Measurements from ENCODE around the gene MYO5C.
"Not testable (repeated sequence)": the region's sequence is repeated elsewhere in the genome, so short reads cannot be mapped to it uniquely, and the experiment has no call there.

The MYO5C gene

DNA sequence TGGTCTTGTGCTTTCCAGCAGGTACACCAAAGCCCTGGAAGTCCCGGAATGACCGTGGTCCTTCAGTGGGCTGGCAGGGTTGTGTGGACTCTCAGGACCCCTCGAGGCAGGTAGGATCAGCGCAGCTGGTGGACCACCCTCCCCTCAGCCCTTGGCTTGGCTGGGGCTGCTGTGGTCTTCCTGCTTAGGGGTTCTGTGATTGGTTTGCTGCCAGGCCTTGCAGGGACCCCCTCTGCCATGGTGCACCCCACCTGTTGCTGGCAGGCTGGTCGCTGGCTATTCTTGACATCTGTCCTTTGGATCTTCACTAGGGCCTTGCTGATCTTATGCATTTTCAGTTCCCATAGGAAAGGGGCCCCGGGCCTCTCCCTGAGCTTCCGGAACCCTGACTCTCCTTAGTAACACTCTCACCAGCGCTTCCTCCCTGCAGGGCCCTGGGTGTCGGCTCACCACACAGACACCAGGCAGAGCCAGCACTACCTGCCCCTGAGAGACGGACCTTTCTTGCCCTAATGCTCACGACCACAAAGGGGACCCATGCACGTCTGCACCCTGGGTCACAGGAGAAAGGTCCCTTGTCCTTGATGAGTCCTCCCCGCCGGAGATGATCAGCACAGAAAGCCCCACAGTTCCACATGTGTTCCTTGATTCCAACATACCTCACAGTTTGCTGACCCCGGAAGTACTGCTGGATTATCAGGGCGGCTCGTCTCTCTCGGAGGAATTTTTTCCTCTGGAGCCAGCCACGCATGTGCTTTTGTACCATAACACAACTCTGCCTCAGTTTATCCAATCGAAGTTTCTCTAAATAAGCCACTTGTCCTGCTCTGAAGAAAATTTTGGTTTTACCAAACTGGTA is 51.7 kb downstream of the MYO5C start:
- no peak overlapping the region for H3K27ac ChIP-seq
- H3K27me3 ChIP-seq (replicated peaks): no peaks in the 10 kb centered on the region
- TF ChIP-seq, protein P1, sequence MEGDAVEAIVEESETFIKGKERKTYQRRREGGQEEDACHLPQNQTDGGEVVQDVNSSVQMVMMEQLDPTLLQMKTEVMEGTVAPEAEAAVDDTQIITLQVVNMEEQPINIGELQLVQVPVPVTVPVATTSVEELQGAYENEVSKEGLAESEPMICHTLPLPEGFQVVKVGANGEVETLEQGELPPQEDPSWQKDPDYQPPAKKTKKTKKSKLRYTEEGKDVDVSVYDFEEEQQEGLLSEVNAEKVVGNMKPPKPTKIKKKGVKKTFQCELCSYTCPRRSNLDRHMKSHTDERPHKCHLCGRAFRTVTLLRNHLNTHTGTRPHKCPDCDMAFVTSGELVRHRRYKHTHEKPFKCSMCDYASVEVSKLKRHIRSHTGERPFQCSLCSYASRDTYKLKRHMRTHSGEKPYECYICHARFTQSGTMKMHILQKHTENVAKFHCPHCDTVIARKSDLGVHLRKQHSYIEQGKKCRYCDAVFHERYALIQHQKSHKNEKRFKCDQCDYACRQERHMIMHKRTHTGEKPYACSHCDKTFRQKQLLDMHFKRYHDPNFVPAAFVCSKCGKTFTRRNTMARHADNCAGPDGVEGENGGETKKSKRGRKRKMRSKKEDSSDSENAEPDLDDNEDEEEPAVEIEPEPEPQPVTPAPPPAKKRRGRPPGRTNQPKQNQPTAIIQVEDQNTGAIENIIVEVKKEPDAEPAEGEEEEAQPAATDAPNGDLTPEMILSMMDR (IDR thresholded peaks at IDR 0.05; ENCODE audit: low read depth, low read length, missing control alignments): no peak
- no peak for DNase-seq
- H3K4me3 ChIP-seq (ENCODE audit: low read depth, low read length): no peak overlapping the region
- in situ Hi-C loops (cut with HindIII; ENCODE audit: low pct_ligation_motif_present, low sequenced_read_pairs): no loop called here
- H3K36me3 ChIP-seq (replicated peaks): no peaks in the 10 kb centered on the region

DNA sequence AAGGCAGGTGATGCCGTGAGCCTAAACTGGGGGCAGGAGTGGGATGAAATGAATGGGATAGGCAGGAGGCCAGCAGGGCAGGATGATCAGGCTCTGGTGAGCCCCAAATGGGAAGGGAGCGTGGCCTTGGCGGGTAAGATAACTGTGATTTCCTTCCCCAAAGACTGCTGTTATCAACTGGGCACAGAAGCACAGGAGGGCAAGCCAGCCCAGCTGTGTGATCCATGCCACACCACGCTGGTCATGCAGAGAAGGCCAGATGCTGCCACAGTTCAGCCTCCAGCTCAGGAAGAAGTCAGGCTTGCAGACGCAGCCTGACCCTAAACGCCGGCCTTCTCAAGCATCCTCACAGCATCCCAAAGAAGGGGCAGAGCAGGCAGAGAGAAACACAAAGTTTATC is 52.3 kb downstream of the MYO5C start:
- no peaks in the 10 kb centered on the region for H3K27me3 ChIP-seq (replicated peaks)
- TF ChIP-seq, protein P1 (IDR thresholded peaks at IDR 0.05; ENCODE audit: low read depth, low read length, missing control alignments): no peak
- no peak overlapping the region for H3K4me3 ChIP-seq (ENCODE audit: low read depth, low read length)
- H3K27ac ChIP-seq: no peak overlapping the region
- DNase-seq: no peak
- no peaks in the 10 kb centered on the region for H3K36me3 ChIP-seq (replicated peaks)
- in situ Hi-C loops (cut with HindIII; ENCODE audit: low pct_ligation_motif_present, low sequenced_read_pairs): no loop called here

DNA sequence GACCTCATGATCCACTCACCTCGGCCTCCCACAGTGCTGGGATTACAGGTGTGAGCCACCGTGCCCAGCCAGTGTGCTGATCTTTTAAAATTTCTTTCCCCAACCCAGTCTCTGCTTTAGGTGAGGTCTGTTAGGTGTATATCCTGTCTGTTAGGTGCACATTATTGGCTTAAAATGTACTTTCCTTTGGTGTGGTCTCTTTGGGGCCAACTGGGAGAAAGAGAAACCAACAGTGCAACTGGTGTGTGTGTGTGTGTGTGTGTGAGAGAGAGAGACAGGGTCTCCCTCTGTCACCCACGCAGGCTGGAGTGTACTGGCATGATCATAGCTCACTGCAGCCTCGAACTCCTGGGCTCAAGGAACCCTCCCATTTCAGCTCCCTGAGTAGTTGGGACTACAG is 54.1 kb downstream of the MYO5C start:
- TF ChIP-seq, protein P1 (IDR thresholded peaks at IDR 0.05; ENCODE audit: low read depth, low read length, missing control alignments): no peak
- no peak for DNase-seq
- Histone ChIP-seq H3K27me3 (replicated peaks) (no peaks in the 10 kb centered on the region), H3K36me3 (replicated peaks) (no peaks in the 10 kb centered on the region), H3K4me3 (ENCODE audit: low read depth, low read length) (no peak overlapping the region), H3K27ac (no peak overlapping the region)
- in situ Hi-C loops (cut with HindIII; ENCODE audit: low pct_ligation_motif_present, low sequenced_read_pairs): no loop called here

DNA sequence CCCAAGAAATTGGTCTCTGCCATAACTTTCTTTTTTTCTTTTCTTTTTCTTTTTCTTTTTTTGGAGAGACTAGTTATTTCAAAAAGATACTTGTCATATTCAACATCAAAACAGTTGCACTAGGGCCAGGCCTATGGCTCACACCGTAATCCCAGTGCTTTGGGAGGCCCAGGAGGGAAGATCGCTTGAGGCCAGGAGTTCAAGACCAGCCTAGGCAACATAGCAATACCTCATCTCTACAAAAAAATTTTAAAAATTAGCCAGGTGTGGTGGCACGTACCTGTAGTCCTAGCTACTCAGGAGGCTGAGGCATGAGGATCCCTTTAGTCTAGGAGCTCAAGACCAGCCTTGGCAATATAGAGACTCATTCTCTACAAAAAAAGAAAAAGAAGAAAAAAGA is 55.4 kb downstream of the MYO5C start:
- H3K27me3 ChIP-seq (replicated peaks): no peaks in the 10 kb centered on the region
- TF ChIP-seq, protein P1 (IDR thresholded peaks at IDR 0.05; ENCODE audit: low read depth, low read length, missing control alignments): no peak
- DNase-seq: no peak
- in situ Hi-C loops (cut with HindIII; ENCODE audit: low pct_ligation_motif_present, low sequenced_read_pairs): no loop called here
- H3K27ac ChIP-seq: no peak overlapping the region
- H3K4me3 ChIP-seq (ENCODE audit: low read depth, low read length): no peak overlapping the region
- no peaks in the 10 kb centered on the region for H3K36me3 ChIP-seq (replicated peaks)

DNA sequence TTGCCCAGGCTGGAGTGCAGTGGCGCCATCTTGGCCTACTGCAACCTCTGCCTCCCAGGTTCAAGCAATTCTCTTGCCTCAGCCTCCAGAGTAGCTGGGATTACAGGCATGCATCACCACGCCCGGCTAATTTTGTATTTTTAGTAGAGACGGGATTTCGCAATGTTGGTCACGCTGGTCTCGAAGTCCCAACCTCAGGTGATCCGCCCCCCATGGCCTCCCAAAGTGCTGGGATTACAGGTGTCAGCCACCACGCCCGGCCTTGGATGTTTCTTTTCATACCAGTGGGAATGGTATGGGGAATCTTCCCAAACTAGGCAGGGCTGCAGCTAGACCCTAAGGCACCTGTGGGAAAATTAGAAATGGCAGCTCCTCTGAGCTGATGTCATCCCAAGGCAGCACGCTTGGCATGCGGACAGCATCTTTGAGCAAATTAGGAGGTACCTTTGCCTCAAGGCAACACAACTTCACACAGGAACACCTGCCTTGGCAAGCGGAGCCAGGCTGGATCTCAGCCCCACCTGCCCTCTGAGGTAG is 56.5 kb downstream of the MYO5C start:
- H3K36me3 ChIP-seq (replicated peaks); in situ Hi-C loops (cut with HindIII; ENCODE audit: low pct_ligation_motif_present, low sequenced_read_pairs); H3K27ac ChIP-seq; H3K4me3 ChIP-seq (ENCODE audit: low read depth, low read length); H3K27me3 ChIP-seq (replicated peaks); DNase-seq: not testable (repeated sequence)

DNA sequence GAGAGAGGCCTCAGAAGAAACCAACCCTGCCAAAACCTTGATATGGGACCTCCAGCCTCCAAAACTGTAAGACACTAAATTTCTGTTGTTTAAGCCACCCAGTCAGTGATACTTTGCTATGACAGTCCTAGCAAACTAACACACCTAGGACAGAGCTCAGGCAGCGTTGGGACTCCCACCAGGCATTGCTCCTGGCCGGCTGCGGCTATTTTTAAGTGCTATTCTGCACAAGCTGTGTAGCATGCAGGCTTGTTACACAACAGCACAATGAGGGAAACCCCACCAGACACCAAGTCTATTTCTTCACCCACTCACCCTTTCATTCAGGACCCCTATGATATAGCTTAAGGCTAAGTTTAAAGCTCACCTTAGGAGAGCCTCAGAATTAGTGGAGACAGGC is 57.5 kb downstream of the MYO5C start:
- H3K27me3 ChIP-seq (replicated peaks): no peaks in the 10 kb centered on the region
- no peak overlapping the region for H3K27ac ChIP-seq
- no peaks in the 10 kb centered on the region for H3K36me3 ChIP-seq (replicated peaks)
- TF ChIP-seq, protein P1 (IDR thresholded peaks at IDR 0.05; ENCODE audit: low read depth, low read length, missing control alignments): no peak
- in situ Hi-C loops (cut with HindIII; ENCODE audit: low pct_ligation_motif_present, low sequenced_read_pairs): no loop called here
- H3K4me3 ChIP-seq (ENCODE audit: low read depth, low read length): no peak overlapping the region
- no peak for DNase-seq

Measured in brain microvascular endothelial cell (primary cell).